ENCODE data around the gene WASF3. TPM values are rescaled to one million over a fixed set of nuclear protein-coding genes. Genes with fewer than 3 reads are reported as not detected.

The WASF3 gene
- polyA plus RNA-seq, 2 donors: 1.4 to 1.5 TPM

DNA sequence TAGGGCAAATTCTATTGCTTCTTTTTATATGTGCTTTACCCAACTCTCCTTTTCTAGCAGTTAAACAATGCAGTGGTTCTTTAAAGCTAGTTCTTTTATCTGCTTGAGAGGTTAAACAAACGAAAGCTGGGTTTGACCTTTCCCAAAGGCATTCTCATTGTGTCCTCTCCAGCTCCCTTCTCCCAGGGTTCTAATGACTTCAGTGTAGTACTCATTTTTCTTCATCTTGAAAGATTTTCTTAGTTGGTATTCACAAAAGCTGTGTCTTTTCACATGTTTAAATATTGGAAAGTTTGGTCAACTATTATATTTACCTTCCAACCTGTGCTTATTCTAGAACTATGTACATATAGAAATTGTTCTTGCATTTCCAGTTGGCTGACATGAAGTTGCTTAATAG, 1.5 kb downstream of the WASF3 start:
- H3K9me3 ChIP-seq (ENCODE audit: control insufficient read depth in 2 of 2, insufficient read depth in 1 of 2, low read depth in 1 of 2, low read length in 1 of 2): no peaks in the 10 kb centered on the region

DNA sequence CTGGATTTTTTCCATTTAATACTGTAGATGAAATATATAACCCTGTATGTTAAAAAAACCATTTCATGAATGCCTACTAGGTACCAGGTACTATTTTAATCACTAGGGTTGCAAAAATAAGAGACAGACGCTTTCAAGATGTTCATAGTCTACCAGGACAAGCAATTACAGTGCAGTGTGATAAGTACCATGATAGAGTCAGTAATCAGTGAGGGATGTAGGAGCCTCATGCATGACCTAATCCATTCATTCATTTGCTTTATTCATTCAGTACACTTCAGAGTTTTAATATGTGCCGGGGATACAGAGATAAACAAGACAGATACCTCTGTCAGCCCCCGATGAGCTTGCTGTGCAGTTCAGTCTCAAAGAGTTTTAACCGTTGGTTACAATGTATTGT, 3.0 kb downstream of the WASF3 start:
- H3K4me3 ChIP-seq (ENCODE audit: low read depth in 1 of 2, low read length in 2 of 2): no peak overlapping the region
- no peaks in the 10 kb centered on the region for H3K36me3 ChIP-seq (ENCODE audit: control insufficient read depth in 2 of 2, insufficient read depth in 2 of 2, low read length in 1 of 2)
- no peaks in the 10 kb centered on the region for H3K27me3 ChIP-seq (ENCODE audit: control insufficient read depth in 1 of 2, insufficient read depth in 2 of 2, low read length in 2 of 2)
- H3K4me1 ChIP-seq (ENCODE audit: control insufficient read depth in 2 of 2, insufficient read depth in 2 of 2, low read length in 1 of 2): peaks cover 0 to 2% of the 10 kb centered on the region in 2 donors
- H3K9me3 ChIP-seq (ENCODE audit: control insufficient read depth in 2 of 2, insufficient read depth in 1 of 2, low read depth in 1 of 2, low read length in 1 of 2): no peaks in the 10 kb centered on the region
- WGBS, 2 donors: 90 to 94% methylated on average over 4 of the region's 4 CpGs
- no peak overlapping the region for H3K27ac ChIP-seq (ENCODE audit: low read depth in 2 of 2, low read length in 1 of 2)

More for the DNA sequence above, 1.5 kb downstream of the WASF3 start:
- H3K36me3 ChIP-seq (ENCODE audit: control insufficient read depth in 2 of 2, insufficient read depth in 2 of 2, low read length in 1 of 2): no peaks in the 10 kb centered on the region
- H3K4me3 ChIP-seq (ENCODE audit: low read depth in 1 of 2, low read length in 2 of 2): no peak overlapping the region
- H3K4me1 ChIP-seq (ENCODE audit: control insufficient read depth in 2 of 2, insufficient read depth in 2 of 2, low read length in 1 of 2): peaks cover 0 to 2% of the 10 kb centered on the region in 2 donors
- no peaks in the 10 kb centered on the region for H3K27me3 ChIP-seq (ENCODE audit: control insufficient read depth in 1 of 2, insufficient read depth in 2 of 2, low read length in 2 of 2)
- no peak overlapping the region for H3K27ac ChIP-seq (ENCODE audit: low read depth in 2 of 2, low read length in 1 of 2)
- WGBS, 2 donors: 22 to 39% methylated on average over 1 of the region's 1 CpG

DNA sequence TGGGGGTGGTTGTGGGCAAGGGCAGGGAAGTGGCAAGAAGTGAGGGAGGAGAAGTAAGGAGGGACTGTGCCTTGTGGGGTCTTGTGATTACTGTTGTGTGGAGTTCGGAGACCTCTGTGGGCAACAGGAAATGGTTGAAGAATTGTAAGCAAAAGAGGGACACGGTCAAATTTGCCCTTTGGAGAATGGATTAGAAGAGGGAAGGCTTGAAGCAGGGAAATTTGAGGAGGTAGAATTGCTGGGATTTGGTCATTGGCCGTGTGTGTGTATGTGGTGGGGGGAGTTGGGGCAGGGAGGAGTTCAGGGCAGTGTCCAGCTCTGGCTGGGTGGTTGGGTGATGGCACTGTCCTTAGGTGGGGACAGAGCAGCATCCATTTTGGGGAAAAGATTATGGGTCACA, 3.6 kb downstream of the WASF3 start:
- Histone ChIP-seq H3K36me3 (ENCODE audit: control insufficient read depth in 2 of 2, insufficient read depth in 2 of 2, low read length in 1 of 2) (no peaks in the 10 kb centered on the region), H3K27ac (ENCODE audit: low read depth in 2 of 2, low read length in 1 of 2) (no peak overlapping the region), H3K4me3 (ENCODE audit: low read depth in 1 of 2, low read length in 2 of 2) (no peak overlapping the region), H3K4me1 (ENCODE audit: control insufficient read depth in 2 of 2, insufficient read depth in 2 of 2, low read length in 1 of 2) (peaks cover 0 to 2% of the 10 kb centered on the region in 2 donors), H3K27me3 (ENCODE audit: control insufficient read depth in 1 of 2, insufficient read depth in 2 of 2, low read length in 2 of 2) (no peaks in the 10 kb centered on the region), H3K9me3 (ENCODE audit: control insufficient read depth in 2 of 2, insufficient read depth in 1 of 2, low read depth in 1 of 2, low read length in 1 of 2) (no peaks in the 10 kb centered on the region)
- 66 to 70% methylated on average over 3 of the region's 3 CpGs for WGBS, 2 donors

DNA sequence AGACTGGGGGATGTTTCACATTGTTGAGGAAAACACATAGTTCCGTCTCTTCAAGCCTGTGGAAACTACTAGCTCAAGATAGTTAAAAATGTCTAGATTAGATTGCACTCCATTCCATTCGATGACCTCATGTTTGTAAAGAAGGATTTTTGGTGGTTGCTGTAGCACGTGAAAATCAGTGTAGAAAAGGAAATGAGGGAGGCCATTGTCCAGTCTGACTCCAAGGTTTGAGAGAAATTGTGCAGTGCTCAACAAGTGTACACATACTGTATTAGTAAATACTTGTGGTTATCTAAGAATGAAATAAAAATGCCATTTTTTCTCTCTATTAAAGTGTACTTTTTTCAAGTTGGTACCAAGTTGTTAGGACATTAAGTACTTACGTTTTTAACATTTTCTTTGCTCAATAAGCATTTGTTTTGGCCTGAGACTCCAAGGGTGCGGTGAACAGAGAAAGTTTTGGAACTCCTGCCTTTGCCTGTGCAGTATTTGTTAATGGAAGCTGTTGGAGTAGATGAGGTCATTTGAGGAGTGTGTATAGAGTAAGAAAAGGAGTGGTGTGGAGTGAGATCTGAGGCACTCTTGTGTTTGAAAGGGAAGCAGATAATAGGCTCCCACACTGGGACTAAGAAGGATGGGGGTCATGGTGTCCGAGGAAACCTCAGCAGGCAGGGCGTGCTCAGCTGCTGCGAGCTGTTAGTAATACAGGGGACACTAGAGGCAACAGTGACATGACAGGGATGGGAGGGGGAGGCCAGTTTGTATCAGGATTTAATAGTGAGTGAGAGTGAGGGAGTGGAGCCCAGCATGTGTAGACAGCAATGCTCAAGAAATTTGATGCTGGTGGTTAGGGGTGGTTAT, 4.4 kb downstream of the WASF3 start:
- H3K9me3 ChIP-seq (ENCODE audit: control insufficient read depth in 2 of 2, insufficient read depth in 1 of 2, low read depth in 1 of 2, low read length in 1 of 2): no peaks in the 10 kb centered on the region
- peaks cover 0 to 2% of the 10 kb centered on the region in 2 donors for H3K4me1 ChIP-seq (ENCODE audit: control insufficient read depth in 2 of 2, insufficient read depth in 2 of 2, low read length in 1 of 2)
- 61 to 72% methylated on average over 8 of the region's 8 CpGs for WGBS, 2 donors
- no peak overlapping the region for H3K4me3 ChIP-seq (ENCODE audit: low read depth in 1 of 2, low read length in 2 of 2)
- no peaks in the 10 kb centered on the region for H3K27me3 ChIP-seq (ENCODE audit: control insufficient read depth in 1 of 2, insufficient read depth in 2 of 2, low read length in 2 of 2)
- no peaks in the 10 kb centered on the region for H3K36me3 ChIP-seq (ENCODE audit: control insufficient read depth in 2 of 2, insufficient read depth in 2 of 2, low read length in 1 of 2)
- no peak overlapping the region for H3K27ac ChIP-seq (ENCODE audit: low read depth in 2 of 2, low read length in 1 of 2)

DNA sequence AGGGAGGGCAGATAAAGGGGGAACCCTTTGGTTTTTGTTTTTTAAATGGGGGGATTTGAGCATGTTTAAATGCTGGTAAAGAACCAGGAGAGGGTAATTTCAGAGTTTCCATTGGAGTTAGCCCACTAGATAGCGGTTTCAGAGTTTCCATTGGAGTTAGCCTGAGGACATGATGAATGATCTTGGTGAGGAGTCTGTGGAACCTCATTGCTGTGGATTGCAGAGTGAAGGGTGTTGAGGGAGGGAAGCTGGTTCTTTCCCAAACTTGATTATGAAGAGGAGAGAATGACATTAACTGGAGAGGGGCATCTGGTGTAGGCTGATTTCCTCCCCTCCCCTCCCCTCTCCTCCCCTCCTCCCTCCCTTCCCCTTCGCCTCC, 5.0 kb downstream of the WASF3 start:
- Histone ChIP-seq H3K4me3 (ENCODE audit: low read depth in 1 of 2, low read length in 2 of 2) (no peak overlapping the region), H3K4me1 (ENCODE audit: control insufficient read depth in 2 of 2, insufficient read depth in 2 of 2, low read length in 1 of 2) (peaks cover 0 to 2% of the 10 kb centered on the region in 2 donors), H3K27me3 (ENCODE audit: control insufficient read depth in 1 of 2, insufficient read depth in 2 of 2, low read length in 2 of 2) (no peaks in the 10 kb centered on the region), H3K27ac (ENCODE audit: low read depth in 2 of 2, low read length in 1 of 2) (no peak overlapping the region), H3K9me3 (ENCODE audit: control insufficient read depth in 2 of 2, insufficient read depth in 1 of 2, low read depth in 1 of 2, low read length in 1 of 2) (no peaks in the 10 kb centered on the region), H3K36me3 (ENCODE audit: control insufficient read depth in 2 of 2, insufficient read depth in 2 of 2, low read length in 1 of 2) (no peaks in the 10 kb centered on the region)
- 71 to 83% methylated on average over 1 to 2 of the region's 2 CpGs for WGBS, 2 donors

DNA sequence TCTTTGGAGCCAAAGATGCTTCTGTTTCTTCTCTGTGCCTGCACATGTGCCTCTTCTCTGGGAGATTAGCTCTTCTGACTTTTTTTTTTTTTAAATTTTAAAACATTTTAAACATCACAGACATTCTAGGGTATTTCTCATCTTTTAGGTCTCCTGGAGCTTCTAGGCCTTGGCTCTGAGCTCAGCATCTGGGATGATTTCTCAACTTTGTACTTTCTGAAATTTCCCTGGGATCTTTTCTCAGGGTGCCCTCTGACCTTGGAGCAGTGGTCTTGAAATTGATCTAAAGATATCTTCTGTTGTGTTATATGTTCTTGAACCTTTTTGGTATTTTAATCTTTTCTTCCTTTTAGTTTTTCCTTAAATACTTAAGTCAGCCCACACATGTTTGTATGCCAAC, 6.2 kb downstream of the WASF3 start:
- Histone ChIP-seq H3K4me3 (ENCODE audit: low read depth in 1 of 2, low read length in 2 of 2) (no peak overlapping the region), H3K27me3 (ENCODE audit: control insufficient read depth in 1 of 2, insufficient read depth in 2 of 2, low read length in 2 of 2) (no peaks in the 10 kb centered on the region), H3K9me3 (ENCODE audit: control insufficient read depth in 2 of 2, insufficient read depth in 1 of 2, low read depth in 1 of 2, low read length in 1 of 2) (no peaks in the 10 kb centered on the region), H3K4me1 (ENCODE audit: control insufficient read depth in 2 of 2, insufficient read depth in 2 of 2, low read length in 1 of 2) (peaks cover 0 to 2% of the 10 kb centered on the region in 2 donors), H3K27ac (ENCODE audit: low read depth in 2 of 2, low read length in 1 of 2) (no peak overlapping the region), H3K36me3 (ENCODE audit: control insufficient read depth in 2 of 2, insufficient read depth in 2 of 2, low read length in 1 of 2) (no peaks in the 10 kb centered on the region)

DNA sequence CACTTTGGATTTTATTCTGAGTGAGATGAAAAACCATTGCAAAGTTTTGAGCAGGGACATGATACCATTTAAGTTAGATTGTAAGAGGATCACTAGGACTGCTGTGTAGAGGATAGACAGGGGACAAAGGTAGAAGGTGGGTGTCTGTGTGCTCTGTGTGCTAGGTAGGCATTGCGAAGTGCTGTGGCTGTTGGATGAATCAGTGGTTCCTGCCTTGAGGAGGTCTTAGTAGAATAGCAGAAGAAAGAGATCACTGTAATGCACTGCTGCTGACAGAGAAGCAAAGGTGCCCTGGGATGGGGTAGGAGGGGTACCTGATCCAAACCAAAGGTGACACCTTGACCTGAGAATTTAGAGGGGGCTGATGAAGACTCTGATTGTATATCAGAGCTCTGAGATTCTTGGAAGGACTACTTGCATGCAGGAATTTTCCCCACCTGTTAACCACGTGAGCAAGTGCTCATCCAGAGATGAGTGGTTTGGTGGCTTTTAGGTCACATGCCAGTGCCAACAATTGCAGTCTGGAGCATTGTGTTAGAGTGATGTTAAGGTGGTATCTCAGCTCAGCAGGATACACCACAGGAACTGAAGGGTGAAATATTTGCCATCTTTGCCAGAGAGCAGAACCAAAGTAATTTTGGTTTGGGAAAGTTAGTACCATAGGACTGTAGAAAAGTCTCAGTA, 10.8 kb downstream of the WASF3 start:
- 77 to 79% methylated on average over 2 of the region's 2 CpGs for WGBS, 2 donors
- Histone ChIP-seq H3K27me3 (ENCODE audit: control insufficient read depth in 1 of 2, insufficient read depth in 2 of 2, low read length in 2 of 2) (no peaks in the 10 kb centered on the region), H3K36me3 (ENCODE audit: control insufficient read depth in 2 of 2, insufficient read depth in 2 of 2, low read length in 1 of 2) (no peaks in the 10 kb centered on the region), H3K9me3 (ENCODE audit: control insufficient read depth in 2 of 2, insufficient read depth in 1 of 2, low read depth in 1 of 2, low read length in 1 of 2) (no peaks in the 10 kb centered on the region), H3K27ac (ENCODE audit: low read depth in 2 of 2, low read length in 1 of 2) (no peak overlapping the region), H3K4me1 (ENCODE audit: control insufficient read depth in 2 of 2, insufficient read depth in 2 of 2, low read length in 1 of 2) (no peaks in the 10 kb centered on the region), H3K4me3 (ENCODE audit: low read depth in 1 of 2, low read length in 2 of 2) (no peak overlapping the region)

DNA sequence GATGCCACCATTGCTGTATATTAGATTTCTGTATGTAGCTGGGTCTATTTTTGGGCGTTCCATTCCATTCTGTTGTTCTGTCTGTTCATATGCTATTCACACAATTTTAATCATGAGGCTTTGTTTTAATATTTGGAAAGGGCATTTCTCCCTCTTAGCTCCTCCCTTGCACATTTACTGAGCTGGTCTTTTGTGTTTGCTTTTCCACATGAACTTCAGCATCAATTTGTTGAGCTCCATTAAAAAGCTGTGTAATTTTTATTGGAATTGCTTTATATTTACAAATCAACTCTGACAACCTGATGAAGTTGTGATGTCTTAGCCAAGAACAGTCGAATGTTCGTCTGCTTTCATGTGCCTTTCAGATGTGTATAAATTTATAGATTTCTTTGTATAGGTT, 14.0 kb downstream of the WASF3 start:
- Histone ChIP-seq H3K4me1 (ENCODE audit: control insufficient read depth in 2 of 2, insufficient read depth in 2 of 2, low read length in 1 of 2) (no peaks in the 10 kb centered on the region), H3K9me3 (ENCODE audit: control insufficient read depth in 2 of 2, insufficient read depth in 1 of 2, low read depth in 1 of 2, low read length in 1 of 2) (no peaks in the 10 kb centered on the region), H3K4me3 (ENCODE audit: low read depth in 1 of 2, low read length in 2 of 2) (no peak overlapping the region), H3K27me3 (ENCODE audit: control insufficient read depth in 1 of 2, insufficient read depth in 2 of 2, low read length in 2 of 2) (no peaks in the 10 kb centered on the region), H3K36me3 (ENCODE audit: control insufficient read depth in 2 of 2, insufficient read depth in 2 of 2, low read length in 1 of 2) (no peaks in the 10 kb centered on the region), H3K27ac (ENCODE audit: low read depth in 2 of 2, low read length in 1 of 2) (no peak overlapping the region)
- 59 to 67% methylated on average over 3 of the region's 3 CpGs for WGBS, 2 donors

DNA sequence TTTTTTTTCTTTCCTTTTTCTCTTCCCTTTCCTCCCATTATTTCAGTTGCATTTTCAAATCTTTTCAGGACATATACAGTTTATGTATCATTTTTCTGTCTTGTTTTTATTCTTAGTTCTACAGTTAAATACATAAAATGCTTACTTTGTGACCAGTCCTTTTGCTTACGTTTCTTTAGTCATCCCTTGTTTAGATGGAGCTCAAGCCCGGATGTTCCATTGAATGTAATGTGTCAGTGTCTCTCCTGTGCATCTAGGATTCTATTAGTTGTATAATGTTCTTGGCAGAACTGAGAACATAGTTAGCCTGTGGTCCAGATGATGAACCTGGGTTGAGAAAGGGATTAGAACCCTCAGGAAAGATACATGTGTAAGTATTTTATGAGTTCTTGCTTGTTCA, 17.8 kb downstream of the WASF3 start:
- 93 to 94% methylated on average over 2 of the region's 2 CpGs for WGBS, 2 donors
- no peak overlapping the region for H3K27ac ChIP-seq (ENCODE audit: low read depth in 2 of 2, low read length in 1 of 2)

DNA sequence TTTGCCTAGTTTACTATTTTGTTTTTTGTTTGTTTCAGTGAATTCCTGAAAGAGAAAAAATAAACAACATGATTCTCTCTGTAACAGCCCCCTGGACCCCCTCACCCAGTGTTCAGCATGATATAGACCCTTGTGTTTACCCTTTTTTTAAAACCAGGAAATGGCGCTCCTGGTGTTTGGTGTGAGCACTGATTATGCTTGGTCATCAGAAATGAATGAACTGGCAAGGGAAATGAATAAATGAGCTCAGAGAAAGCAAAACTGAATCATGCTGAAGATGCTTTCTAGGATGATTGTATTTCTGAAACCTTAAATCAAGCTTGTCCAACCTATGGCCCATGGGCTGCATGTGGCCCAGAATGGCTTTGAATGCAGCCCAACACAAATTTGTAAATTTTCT, 22.1 kb downstream of the WASF3 start:
- Histone ChIP-seq H3K27me3 (ENCODE audit: control insufficient read depth in 1 of 2, insufficient read depth in 2 of 2, low read length in 2 of 2) (no peaks in the 10 kb centered on the region), H3K4me1 (ENCODE audit: control insufficient read depth in 2 of 2, insufficient read depth in 2 of 2, low read length in 1 of 2) (no peaks in the 10 kb centered on the region), H3K27ac (ENCODE audit: low read depth in 2 of 2, low read length in 1 of 2) (no peak overlapping the region), H3K36me3 (ENCODE audit: control insufficient read depth in 2 of 2, insufficient read depth in 2 of 2, low read length in 1 of 2) (no peaks in the 10 kb centered on the region), H3K9me3 (ENCODE audit: control insufficient read depth in 2 of 2, insufficient read depth in 1 of 2, low read depth in 1 of 2, low read length in 1 of 2) (no peaks in the 10 kb centered on the region), H3K4me3 (ENCODE audit: low read depth in 1 of 2, low read length in 2 of 2) (no peak overlapping the region)
- WGBS, 2 donors: 94 to 100% methylated on average over 1 of the region's 1 CpG

More for the DNA sequence above, 17.8 kb downstream of the WASF3 start:
- Histone ChIP-seq H3K4me3 (ENCODE audit: low read depth in 1 of 2, low read length in 2 of 2) (no peak overlapping the region), H3K36me3 (ENCODE audit: control insufficient read depth in 2 of 2, insufficient read depth in 2 of 2, low read length in 1 of 2) (no peaks in the 10 kb centered on the region), H3K4me1 (ENCODE audit: control insufficient read depth in 2 of 2, insufficient read depth in 2 of 2, low read length in 1 of 2) (no peaks in the 10 kb centered on the region), H3K9me3 (ENCODE audit: control insufficient read depth in 2 of 2, insufficient read depth in 1 of 2, low read depth in 1 of 2, low read length in 1 of 2) (no peaks in the 10 kb centered on the region), H3K27me3 (ENCODE audit: control insufficient read depth in 1 of 2, insufficient read depth in 2 of 2, low read length in 2 of 2) (no peaks in the 10 kb centered on the region)

Data from esophagus (tissue), 2 donors.